Testis (tissue), 2 donors: Measurements from ENCODE around the gene HOXC6.

ENCODE experiments used
- CTCF ChIP-seq, 3 experiments: fragments of 450-650 bp in 2 of 3; fragments of 200-600 bp in 1 of 3; sonication (generic) in 1 of 3; IDR thresholded peaks; one replicate each; pipeline ENCODE4 v1.5.1; 2016 to 2019; ENCODE audit warnings: antibody characterized with exemption in 3 of 3, mild to moderate bottlenecking in 2 of 3, moderate library complexity in 1 of 3
- POLR2A ChIP-seq: fragments of 450-650 bp; IDR thresholded peaks from one replicate; pipeline ENCODE4 v1.6.1; 2017; ENCODE audit warnings: antibody characterized with exemption, mild to moderate bottlenecking, moderate library complexity

GRCh38 chr12:54050482-54050810, 22.2 kb downstream of the HOXC6 start:
- TF ChIP-seq CTCF (IDR thresholded peaks at IDR 0.05) (no peak), POLR2A (no peak)
